Pancreas (tissue), 10 donors: ENCODE measurements around the gene EFNA2. TPM values are rescaled to one million over a fixed set of nuclear protein-coding genes. Genes with fewer than 3 reads are reported as not detected.
A peak's percentile ranks its signal among the peaks of the same experiment; 100 is the strongest.
"Not testable (repeated sequence)": the region's sequence is repeated elsewhere in the genome, so short reads cannot be mapped to it uniquely, and the experiment has no call there.

Experiments
- ATAC-seq, 4 donors: fragments of 200-7000 bp; cut with Tn5 transposase; one replicate each; pipeline versions ENCODE4 v1.8.0 to v1.9.1; 2020; ENCODE audit warnings: mild to moderate bottlenecking in 4 of 4, moderate library complexity in 4 of 4
- DNase-seq, 6 donors: peaks; one replicate each; pipeline ENCODE4 v3.0.0-alpha.2; 2020
- FAIRE-seq: peaks from 2 replicates; lab custom pipeline; 2012; peaks lifted over from hg19 to GRCh38; lab: Jason Lieb, UNC
- H3K27ac ChIP-seq, 4 donors: fragments of 200-600 bp; sonication (generic); 1 replicate in 3 of 4; 2 replicates in 1 of 4; pipeline versions ENCODE4 v1.5.0 to v1.8.0; 2020
- H3K27me3 ChIP-seq, 4 donors: fragments of 200-600 bp; one replicate each; pipeline ENCODE4 v1.8.0; 2021
- H3K36me3 ChIP-seq, 3 donors: fragments of 200-600 bp; sonication (generic) in 1 of 3; one replicate each; pipeline versions ENCODE4 v1.5.0 to v1.8.0; 2020 to 2021
- H3K4me1 ChIP-seq, 3 donors: fragments of 200-600 bp; one replicate each; pipeline ENCODE4 v1.8.0; 2021
- H3K4me3 ChIP-seq, 4 donors: fragments of 200-600 bp; sonication (generic) in 2 of 4; one replicate each; pipeline versions ENCODE4 v1.5.0 to v1.8.0; 2020 to 2021
- H3K9me3 ChIP-seq, 4 donors: fragments of 200-600 bp; one replicate each; pipeline ENCODE4 v1.8.0; 2021
- WGBS, 2 donors: extraction: QIAGEN DNeasy Blood & Tissue Kit; methylation state at CpG; one replicate each; pipeline ENCODE4 v1.1.7; 2013; 5-methylcytosine and 5-hydroxymethylcytosine counted together
- intact Hi-C, 3 donors: fragments of 100-400 bp; cut with DNase I; formaldehyde crosslinking; loops; one replicate each; pipeline versions ENCODE4 v1.11.1 to v1.14.2; 2022
- polyA plus RNA-seq, 2 donors: library from polyadenylated mRNA; stranded (reverse); fragments of 200-250 nt; gene quantifications; one replicate each; pipeline ENCODE4 v1.2.3, GENCODE V29; 2013
- total RNA-seq, 6 donors: library from RNA; stranded (reverse); fragmentation: NEBNext Ultra II Directional in 4 of 6; extraction: Animal tissue kit (Norgen Biotek cat#: 25700) in 4 of 6; gene quantifications; one replicate each; pipeline versions ENCODE4 v1.2.1 to v1.2.4, GENCODE V29; 2021 to 2023
- TF ChIP-seq, protein P1 (sequence below), 4 donors: fragments of 200-600 bp; sonication (generic) in 3 of 4; IDR thresholded peaks; one replicate each; pipeline versions ENCODE4 v1.5.0 to v1.8.0; 2021; ENCODE audit warnings: antibody characterized with exemption in 4 of 4
- donor health status: healthy with polysubstance abuse.
- donor health status: DM: no; HTN: no; CAD: no; lungs with moderate emphysema.
- donor health status: DM: no; HTN: no; CAD: no.
- donor health status: control.
- donor health status: control.
- donor health status: Bipolar disorder and iron deficiency.
- donor health status: DM: yes; HTN: yes; CAD: no.
- donor health status: DM: no; HTN: no; CAD: no.
- donor health status: DM: no; HTN: no; CAD: no.
- donor health status: DM: yes; HTN: yes; CAD: no.

The EFNA2 gene
- total and polyA plus RNA-seq, 8 donors, result 0.22 to 0.94 TPM; not detected in 6

- FAIRE-seq, result no peak
- TF ChIP-seq, protein P1, sequence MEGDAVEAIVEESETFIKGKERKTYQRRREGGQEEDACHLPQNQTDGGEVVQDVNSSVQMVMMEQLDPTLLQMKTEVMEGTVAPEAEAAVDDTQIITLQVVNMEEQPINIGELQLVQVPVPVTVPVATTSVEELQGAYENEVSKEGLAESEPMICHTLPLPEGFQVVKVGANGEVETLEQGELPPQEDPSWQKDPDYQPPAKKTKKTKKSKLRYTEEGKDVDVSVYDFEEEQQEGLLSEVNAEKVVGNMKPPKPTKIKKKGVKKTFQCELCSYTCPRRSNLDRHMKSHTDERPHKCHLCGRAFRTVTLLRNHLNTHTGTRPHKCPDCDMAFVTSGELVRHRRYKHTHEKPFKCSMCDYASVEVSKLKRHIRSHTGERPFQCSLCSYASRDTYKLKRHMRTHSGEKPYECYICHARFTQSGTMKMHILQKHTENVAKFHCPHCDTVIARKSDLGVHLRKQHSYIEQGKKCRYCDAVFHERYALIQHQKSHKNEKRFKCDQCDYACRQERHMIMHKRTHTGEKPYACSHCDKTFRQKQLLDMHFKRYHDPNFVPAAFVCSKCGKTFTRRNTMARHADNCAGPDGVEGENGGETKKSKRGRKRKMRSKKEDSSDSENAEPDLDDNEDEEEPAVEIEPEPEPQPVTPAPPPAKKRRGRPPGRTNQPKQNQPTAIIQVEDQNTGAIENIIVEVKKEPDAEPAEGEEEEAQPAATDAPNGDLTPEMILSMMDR (IDR thresholded peaks at IDR 0.05), result no peak
- no peak overlapping the region for H3K4me3 ChIP-seq
- DNase-seq, result no peak
- H3K27ac ChIP-seq, result no peak overlapping the region
- ATAC-seq, result no peak
- no peaks in the 10 kb centered on the region for H3K9me3 ChIP-seq
- WGBS, 2 donors, result 42 to 43% methylated on average over 44 to 46 of the region's 46 CpGs
- H3K27me3 ChIP-seq, result peaks cover 0 to 6% (median 0%) of the 10 kb centered on the region in 4 donors
- no peaks in the 10 kb centered on the region for H3K36me3 ChIP-seq
- intact Hi-C loops, result no loop called here
- peaks cover 0 to 4% (median 2%) of the 10 kb centered on the region in 3 donors for H3K4me1 ChIP-seq
Measured at GRCh38 chr19:1318678-1319471, 33.2 kb downstream of the EFNA2 start.

GRCh38 chr19:1320282-1320650 is 34.6 kb downstream of the EFNA2 start:
- intact Hi-C loops, DNase-seq, H3K4me3 ChIP-seq, H3K9me3 ChIP-seq, H3K27me3 ChIP-seq, H3K4me1 ChIP-seq, H3K27ac ChIP-seq, ATAC-seq, H3K36me3 ChIP-seq, FAIRE-seq: not testable (repeated sequence)
- 85 to 86% methylated on average over 3 of the region's 3 CpGs for WGBS, 2 donors

GRCh38 chr19:1321539-1321938 is 35.9 kb downstream of the EFNA2 start:
- Histone ChIP-seq H3K27me3 (peaks cover 0 to 8% (median 0%) of the 10 kb centered on the region in 4 donors), H3K36me3 (no peaks in the 10 kb centered on the region), H3K27ac (no peak overlapping the region), H3K9me3 (no peaks in the 10 kb centered on the region), H3K4me3 (no peak overlapping the region), H3K4me1 (peaks cover 0 to 9% (median 7%) of the 10 kb centered on the region in 3 donors)
- TF ChIP-seq, protein P1 (IDR thresholded peaks at IDR 0.05), result no peak
- intact Hi-C loops, result no loop called here
- DNase-seq, result no peak
- 76 to 84% methylated on average over 9 of the region's 9 CpGs for WGBS, 2 donors
- ATAC-seq, result no peak
- FAIRE-seq, result no peak

- H3K9me3 ChIP-seq, result no peaks in the 10 kb centered on the region
- H3K27me3 ChIP-seq, result peaks cover 0 to 8% (median 0%) of the 10 kb centered on the region in 4 donors
- WGBS, 2 donors, result 82 to 88% methylated on average over 14 to 16 of the region's 16 CpGs
- H3K27ac ChIP-seq, result no peak overlapping the region
- H3K4me1 ChIP-seq, result peaks cover 0 to 9% (median 7%) of the 10 kb centered on the region in 3 donors
- FAIRE-seq, result no peak
- no peak for DNase-seq
- intact Hi-C loops, result no loop called here
- TF ChIP-seq, protein P1 (IDR thresholded peaks at IDR 0.05), result no peak
- H3K4me3 ChIP-seq, result no peak overlapping the region
- H3K36me3 ChIP-seq, result no peaks in the 10 kb centered on the region
- no peak for ATAC-seq
Measured at GRCh38 chr19:1322198-1322981, 36.7 kb downstream of the EFNA2 start.

GRCh38 chr19:1324249-1324805 is 38.7 kb downstream of the EFNA2 start:
- intact Hi-C loops, result no loop called here
- peaks cover 0 to 8% (median 0%) of the 10 kb centered on the region in 4 donors for H3K27me3 ChIP-seq

More at GRCh38 chr19:1324249-1324805, 38.7 kb downstream of the EFNA2 start:
- Histone ChIP-seq H3K27ac (no peak overlapping the region), H3K4me3 (peak overlapping the region in 1 of 4 donors; percentile 33), H3K4me1 (peaks cover 0 to 9% (median 7%) of the 10 kb centered on the region in 3 donors), H3K36me3 (no peaks in the 10 kb centered on the region), H3K9me3 (no peaks in the 10 kb centered on the region)
- 83 to 86% methylated on average over 12 of the region's 12 CpGs for WGBS, 2 donors
- no peak for DNase-seq
- no peak for FAIRE-seq
- TF ChIP-seq, protein P1 (IDR thresholded peaks at IDR 0.05), result no peak
- ATAC-seq, result no peak
